Choroid plexus epithelial cell (primary cell): Measurements from ENCODE around the gene DPF3.
A peak's percentile ranks its signal among the peaks of the same experiment; 100 is the strongest.

Source experiments
- DNase-seq: peaks from one replicate; pipeline ENCODE4 v3.0.0-alpha.2; 2010; ENCODE audit warnings: low read depth
- H3K4me3 ChIP-seq: 2 replicates; pipeline ENCODE4 v1.5.1; 2011; ENCODE audit warnings: low read depth, mild to moderate bottlenecking, control low read depth, low read length, moderate library complexity
- TF ChIP-seq, protein P1 (sequence below): conservative IDR thresholded peaks from 2 replicates; pipeline ENCODE4 v1.5.1; 2011; ENCODE audit warnings: low read depth, mild to moderate bottlenecking, control low read depth, inconsistent platforms, low read length, moderate library complexity

The DPF3 gene

DNA sequence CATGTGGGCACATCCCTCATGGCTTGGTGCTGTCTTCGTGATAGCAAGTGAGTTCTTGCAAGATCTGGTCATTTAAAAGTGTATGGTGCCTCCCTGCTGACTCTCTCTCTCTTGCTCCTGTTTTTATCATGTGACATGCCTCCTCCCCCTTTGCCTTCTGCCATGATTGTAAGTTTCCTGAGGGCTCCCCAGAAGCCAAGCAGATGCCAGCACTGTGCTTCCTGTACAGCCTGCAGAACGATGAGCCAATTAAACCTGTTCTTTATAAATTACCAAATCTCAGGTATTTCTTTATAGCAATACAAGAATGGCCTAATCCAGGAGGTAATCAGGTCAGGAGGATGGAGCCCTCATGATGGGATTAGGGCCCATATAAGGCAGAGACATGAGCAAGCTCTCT lies 116.3 kb downstream of the DPF3 start:
- no peak overlapping the region for H3K4me3 ChIP-seq
- TF ChIP-seq, protein P1, sequence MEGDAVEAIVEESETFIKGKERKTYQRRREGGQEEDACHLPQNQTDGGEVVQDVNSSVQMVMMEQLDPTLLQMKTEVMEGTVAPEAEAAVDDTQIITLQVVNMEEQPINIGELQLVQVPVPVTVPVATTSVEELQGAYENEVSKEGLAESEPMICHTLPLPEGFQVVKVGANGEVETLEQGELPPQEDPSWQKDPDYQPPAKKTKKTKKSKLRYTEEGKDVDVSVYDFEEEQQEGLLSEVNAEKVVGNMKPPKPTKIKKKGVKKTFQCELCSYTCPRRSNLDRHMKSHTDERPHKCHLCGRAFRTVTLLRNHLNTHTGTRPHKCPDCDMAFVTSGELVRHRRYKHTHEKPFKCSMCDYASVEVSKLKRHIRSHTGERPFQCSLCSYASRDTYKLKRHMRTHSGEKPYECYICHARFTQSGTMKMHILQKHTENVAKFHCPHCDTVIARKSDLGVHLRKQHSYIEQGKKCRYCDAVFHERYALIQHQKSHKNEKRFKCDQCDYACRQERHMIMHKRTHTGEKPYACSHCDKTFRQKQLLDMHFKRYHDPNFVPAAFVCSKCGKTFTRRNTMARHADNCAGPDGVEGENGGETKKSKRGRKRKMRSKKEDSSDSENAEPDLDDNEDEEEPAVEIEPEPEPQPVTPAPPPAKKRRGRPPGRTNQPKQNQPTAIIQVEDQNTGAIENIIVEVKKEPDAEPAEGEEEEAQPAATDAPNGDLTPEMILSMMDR: no peak
- DNase-seq: no peak

DNA sequence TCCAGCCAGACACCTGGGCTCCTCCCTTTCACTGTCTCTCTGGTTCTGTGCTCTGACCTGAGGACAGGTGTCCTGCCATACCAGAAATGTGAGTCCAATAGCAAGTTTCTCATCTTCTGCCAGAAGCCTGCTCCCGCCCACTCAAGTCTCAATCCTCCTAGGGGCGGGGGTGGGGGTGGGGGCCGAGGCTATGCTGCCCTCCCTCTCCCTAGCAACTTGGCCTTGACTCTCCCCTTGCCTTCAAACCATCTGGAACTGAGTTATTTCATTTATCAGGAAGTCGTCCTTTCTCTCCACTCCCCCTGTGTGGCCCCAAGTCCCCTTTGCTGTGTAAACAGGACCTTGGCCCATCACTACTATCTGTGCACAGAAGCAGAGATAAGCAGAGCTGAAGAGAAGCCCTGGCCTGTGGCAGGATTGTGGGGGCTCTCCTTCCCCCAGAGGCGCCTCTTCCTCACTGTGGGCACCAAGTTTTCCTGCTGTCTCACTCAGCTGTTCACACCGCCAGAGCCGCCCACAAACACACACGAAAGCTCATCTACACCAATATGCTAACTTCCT lies 117.1 kb downstream of the DPF3 start:
- TF ChIP-seq, protein P1: no peak
- DNase-seq: peak; percentile 13
- H3K4me3 ChIP-seq: no peak overlapping the region

DNA sequence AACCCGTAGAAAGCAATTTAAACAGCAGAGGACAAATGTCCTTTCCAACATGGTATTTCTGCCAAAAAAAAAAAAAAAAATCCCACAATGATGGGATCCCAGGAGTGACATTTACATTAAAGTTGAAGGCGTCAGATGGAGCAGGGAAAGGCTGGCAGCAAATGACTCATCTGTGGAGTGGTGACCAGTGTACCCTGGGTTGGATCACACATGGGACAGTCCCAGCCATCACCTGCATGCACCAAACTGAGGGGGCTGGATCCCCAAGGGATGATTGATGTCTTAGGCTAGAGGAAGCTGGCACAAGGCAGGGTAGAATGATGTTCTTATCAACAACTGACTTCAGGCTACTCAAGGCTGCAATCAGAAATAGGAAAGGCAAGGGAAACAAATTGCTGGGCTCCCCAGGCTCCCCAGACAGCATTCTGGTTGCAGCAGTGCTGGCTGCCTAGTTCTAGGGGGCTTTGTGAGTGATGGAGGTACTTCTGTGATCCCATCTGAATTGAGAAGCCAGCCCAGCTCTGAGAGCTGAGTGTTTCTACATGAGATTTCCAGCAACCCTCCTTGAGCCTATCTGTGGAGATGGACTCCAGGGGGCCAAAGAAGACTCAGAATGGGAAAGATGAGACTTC lies 117.9 kb downstream of the DPF3 start:
- no peak overlapping the region for H3K4me3 ChIP-seq
- DNase-seq: no peak
- TF ChIP-seq, protein P1: no peak

DNA sequence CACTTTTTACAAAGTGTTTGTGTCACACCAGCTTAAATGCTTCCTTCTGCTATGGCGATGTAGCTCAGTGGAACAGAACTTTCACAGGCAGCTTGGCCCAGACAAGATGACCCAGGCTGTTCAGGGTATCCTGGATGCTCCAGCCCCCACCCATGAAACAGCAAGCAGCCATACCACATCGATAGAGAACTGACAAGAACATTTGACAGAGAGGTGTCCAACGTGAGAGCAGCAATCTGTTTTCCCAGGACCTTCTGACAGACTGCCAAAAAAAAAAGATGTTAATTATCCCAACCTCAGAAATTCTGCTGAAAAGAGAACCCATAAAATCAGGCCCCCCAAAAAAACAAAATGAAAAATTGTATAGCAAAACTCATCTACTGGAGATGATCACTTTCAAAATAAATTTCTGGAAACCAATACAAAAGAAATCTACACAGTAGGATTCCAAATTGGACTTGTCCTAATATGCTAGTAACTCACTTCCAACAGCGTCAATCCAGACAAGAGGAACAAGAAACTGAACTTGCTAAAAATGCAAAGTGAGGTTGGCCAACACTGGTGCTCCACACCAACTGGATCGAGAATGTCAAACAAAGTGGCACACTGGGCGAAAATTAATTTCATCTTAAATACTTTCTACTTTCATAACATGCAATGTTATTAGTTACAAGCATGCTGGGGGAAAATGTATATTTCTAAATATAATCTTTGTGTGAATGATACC lies 118.8 kb downstream of the DPF3 start:
- TF ChIP-seq, protein P1: no peak
- no peak for DNase-seq
- no peak overlapping the region for H3K4me3 ChIP-seq

DNA sequence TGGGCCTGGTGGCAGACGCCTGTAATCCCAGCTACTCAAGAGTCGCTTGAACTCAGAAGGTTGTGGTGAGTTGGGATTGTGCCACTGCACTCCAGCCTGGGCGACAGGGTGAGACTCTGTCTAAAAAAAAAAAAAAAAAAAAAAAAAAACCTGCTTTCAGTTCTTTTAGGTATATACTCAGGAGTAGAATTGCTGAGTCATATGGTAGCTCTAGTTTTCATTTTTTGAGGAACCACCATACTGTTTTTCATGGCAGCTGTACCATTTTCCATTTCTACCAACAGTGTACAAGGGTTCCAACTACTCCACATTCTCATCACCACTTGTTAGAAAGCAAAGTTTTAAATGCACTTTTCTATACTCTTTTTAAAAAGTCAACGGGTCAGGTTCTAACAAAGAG lies 119.8 kb downstream of the DPF3 start:
- H3K4me3 ChIP-seq: no peak overlapping the region
- TF ChIP-seq, protein P1: no peak
- no peak for DNase-seq

DNA sequence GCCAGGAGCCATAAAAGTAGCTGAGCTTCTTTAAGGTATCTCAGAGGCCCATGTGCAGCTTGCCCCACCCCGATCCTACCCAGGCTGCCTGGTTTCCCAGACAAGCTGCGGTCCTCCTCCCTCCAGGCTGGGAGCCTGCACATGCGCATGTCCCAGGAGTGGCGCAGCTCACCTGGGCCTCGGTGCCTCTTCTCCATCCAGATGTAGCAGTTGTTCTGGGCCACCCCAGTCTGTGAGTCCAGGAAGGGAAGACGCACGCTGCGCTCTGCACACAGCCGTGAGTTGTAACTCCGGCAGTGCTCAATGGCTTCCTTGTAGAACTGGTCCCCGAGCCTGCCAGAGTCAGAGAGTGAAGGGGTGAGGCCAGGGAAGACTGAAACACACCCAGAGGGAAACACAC lies 122.3 kb downstream of the DPF3 start:
- DNase-seq: no peak
- TF ChIP-seq, protein P1: no peak
- H3K4me3 ChIP-seq: no peak overlapping the region
